ENCODE measurements around the gene SYNDIG1.

Gene SYNDIG1

GRCh38 chr20:24664266-24664986, 195.0 kb downstream of the SYNDIG1 start:
- DNase-seq = no peak

GRCh38 chr20:24665196-24665595, 195.8 kb downstream of the SYNDIG1 start:
- DNase-seq = no peak

GRCh38 chr20:24665741-24666191, 196.3 kb downstream of the SYNDIG1 start:
- DNase-seq = no peak

- DNase-seq = no peak
Observed at GRCh38 chr20:24667689-24668383, 198.4 kb downstream of the SYNDIG1 start.

- DNase-seq = no peak
Observed at GRCh38 chr20:24668384-24668702, 198.9 kb downstream of the SYNDIG1 start.

- no peak for DNase-seq
Observed at GRCh38 chr20:24668791-24669190, 199.4 kb downstream of the SYNDIG1 start.

GRCh38 chr20:24669701-24670100, 200.3 kb downstream of the SYNDIG1 start:
- no peak for DNase-seq

GRCh38 chr20:24670341-24670872, 201.0 kb downstream of the SYNDIG1 start:
- no peak for DNase-seq

GRCh38 chr20:24670981-24671380, 201.6 kb downstream of the SYNDIG1 start:
- no peak for DNase-seq

GRCh38 chr20:24672181-24672880, 202.9 kb downstream of the SYNDIG1 start:
- DNase-seq = no peak

GRCh38 chr20:24672886-24673677, 203.7 kb downstream of the SYNDIG1 start:
- no peak for DNase-seq

GRCh38 chr20:24673678-24674570, 204.5 kb downstream of the SYNDIG1 start:
- DNase-seq = no peak

GRCh38 chr20:24674921-24675605, 205.6 kb downstream of the SYNDIG1 start:
- DNase-seq = no peak

- no peak for DNase-seq
Observed at GRCh38 chr20:24675651-24676352, 206.4 kb downstream of the SYNDIG1 start.

- no peak for DNase-seq
Observed at GRCh38 chr20:24676353-24676977, 207.0 kb downstream of the SYNDIG1 start.

GRCh38 chr20:24676978-24677370, 207.5 kb downstream of the SYNDIG1 start:
- no peak for DNase-seq

- no peak for DNase-seq
Observed at GRCh38 chr20:24677626-24678315, 208.3 kb downstream of the SYNDIG1 start.

GRCh38 chr20:24678351-24679106, 209.1 kb downstream of the SYNDIG1 start:
- no peak for DNase-seq
